Activated naive CD8-positive, alpha-beta T cell (primary cell): ENCODE measurements around the gene STAG1.
A peak's percentile ranks its signal among the peaks of the same experiment; 100 is the strongest.
"Not testable (repeated sequence)": the region's sequence is repeated elsewhere in the genome, so short reads cannot be mapped to it uniquely, and the experiment has no call there.

Experiments used
- H3K27ac Mint-ChIP-seq: one replicate; pipeline ENCODE4 v1.8.0; 2021; ENCODE audit warnings: mixed read lengths
- H3K27me3 Mint-ChIP-seq: one replicate; pipeline ENCODE4 v1.8.0; 2021; ENCODE audit warnings: mixed read lengths
- H3K36me3 Mint-ChIP-seq: one replicate; pipeline ENCODE4 v1.8.0; 2021; ENCODE audit warnings: mixed read lengths
- H3K4me1 Mint-ChIP-seq: one replicate; pipeline ENCODE4 v1.8.0; 2021; ENCODE audit warnings: low read depth, mixed read lengths
- H3K4me3 Mint-ChIP-seq: one replicate; pipeline ENCODE4 v1.8.0; 2021; ENCODE audit warnings: mild to moderate bottlenecking, mixed read lengths
- H3K9me3 Mint-ChIP-seq: one replicate; pipeline ENCODE4 v1.8.0; 2021; ENCODE audit warnings: low read depth, mixed read lengths

STAG1 gene

DNA sequence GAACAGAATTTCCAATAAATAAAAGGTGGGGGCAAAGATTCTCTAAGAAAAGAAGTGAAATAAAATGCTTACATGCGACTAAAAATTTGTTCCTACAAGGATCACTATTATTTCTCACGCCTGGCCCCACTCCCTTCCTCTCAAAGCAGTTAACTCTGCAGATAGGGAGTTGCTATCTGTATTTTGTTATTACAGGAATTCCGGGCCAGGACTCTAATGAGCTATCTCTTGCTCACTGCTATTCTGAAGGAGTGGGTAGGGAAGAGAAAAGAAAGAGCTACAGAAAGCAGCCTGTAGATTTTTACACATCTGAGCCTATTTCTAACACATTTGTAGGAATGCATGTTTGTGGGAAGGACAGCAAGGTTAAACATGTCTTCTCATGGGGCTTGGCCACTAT is 361.6 kb downstream of the STAG1 start:
- Mint-ChIP-seq H3K4me3 (no peak overlapping the region), H3K4me1 (no peaks in the 10 kb centered on the region), H3K27me3 (no peaks in the 10 kb centered on the region), H3K9me3 (no peaks in the 10 kb centered on the region), H3K36me3 (peaks cover 6% of the 10 kb centered on the region), H3K27ac (no peak overlapping the region)

DNA sequence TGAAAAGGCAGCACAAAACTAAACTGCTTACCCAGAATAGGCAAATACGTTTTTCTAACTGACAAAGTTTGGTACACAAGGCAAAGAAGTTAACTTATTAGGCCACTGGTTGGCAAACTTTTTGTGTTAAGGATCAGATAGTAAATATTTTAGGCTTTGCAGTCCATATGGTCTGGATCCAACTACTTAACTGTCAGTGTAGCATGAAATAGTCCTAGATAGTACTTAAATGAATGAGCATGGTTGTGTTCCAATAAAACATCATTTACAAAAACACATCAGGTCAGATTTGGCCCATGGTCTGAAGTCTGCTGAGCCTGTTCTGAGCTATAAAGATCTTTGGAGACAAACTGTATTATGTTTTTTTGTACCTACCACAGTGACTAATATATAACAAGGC is 365.1 kb downstream of the STAG1 start:
- peaks cover 8% of the 10 kb centered on the region for H3K36me3 Mint-ChIP-seq
- H3K4me1 Mint-ChIP-seq, result no peaks in the 10 kb centered on the region
- no peak overlapping the region for H3K4me3 Mint-ChIP-seq
- no peaks in the 10 kb centered on the region for H3K9me3 Mint-ChIP-seq
- no peak overlapping the region for H3K27ac Mint-ChIP-seq
- H3K27me3 Mint-ChIP-seq, result no peaks in the 10 kb centered on the region

DNA sequence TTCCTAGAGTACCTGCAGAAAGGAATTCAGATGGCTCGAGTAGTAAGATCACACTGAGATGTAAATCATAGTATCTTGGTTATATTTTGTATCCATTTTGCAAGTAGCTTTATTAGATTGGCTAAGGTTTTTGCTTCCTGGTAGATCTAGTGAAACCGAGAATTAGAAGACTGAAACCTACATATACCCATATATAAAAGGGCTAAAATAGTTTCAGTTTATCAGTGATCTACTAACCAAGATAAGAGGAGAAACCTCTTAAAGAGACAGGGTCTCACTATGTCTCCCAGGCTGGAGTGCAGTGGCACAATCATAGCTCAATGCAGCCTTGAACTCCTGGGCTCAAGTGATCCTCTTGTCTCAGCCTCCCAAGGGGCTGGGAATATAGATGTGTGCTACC is 366.7 kb downstream of the STAG1 start:
- Mint-ChIP-seq H3K27me3 (no peaks in the 10 kb centered on the region), H3K27ac (no peak overlapping the region), H3K4me3 (no peak overlapping the region), H3K4me1 (no peaks in the 10 kb centered on the region), H3K36me3 (peaks cover 10% of the 10 kb centered on the region), H3K9me3 (no peaks in the 10 kb centered on the region)

DNA sequence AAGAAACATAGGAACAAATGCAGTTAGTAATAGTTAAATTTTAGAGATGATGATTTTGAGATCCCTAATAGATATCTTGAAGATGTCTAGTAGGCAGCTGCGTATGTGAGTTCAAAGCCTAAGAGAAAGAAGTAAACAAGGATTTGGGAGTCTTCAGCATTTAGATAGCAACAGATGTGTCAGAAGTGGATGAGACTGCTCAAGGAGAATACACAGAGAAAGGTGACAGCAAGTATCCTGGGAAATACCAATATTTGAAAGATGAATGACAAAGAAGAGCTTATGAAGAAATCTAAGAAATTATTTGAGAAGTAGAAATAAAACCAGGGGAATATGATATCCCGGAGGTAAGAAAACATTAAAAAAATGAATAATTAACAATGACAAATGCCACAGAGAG is 371.1 kb downstream of the STAG1 start:
- Mint-ChIP-seq H3K36me3 (peaks cover 14% of the 10 kb centered on the region), H3K4me1 (no peaks in the 10 kb centered on the region), H3K27ac (no peak overlapping the region), H3K4me3 (no peak overlapping the region), H3K27me3 (no peaks in the 10 kb centered on the region), H3K9me3 (no peaks in the 10 kb centered on the region)

DNA sequence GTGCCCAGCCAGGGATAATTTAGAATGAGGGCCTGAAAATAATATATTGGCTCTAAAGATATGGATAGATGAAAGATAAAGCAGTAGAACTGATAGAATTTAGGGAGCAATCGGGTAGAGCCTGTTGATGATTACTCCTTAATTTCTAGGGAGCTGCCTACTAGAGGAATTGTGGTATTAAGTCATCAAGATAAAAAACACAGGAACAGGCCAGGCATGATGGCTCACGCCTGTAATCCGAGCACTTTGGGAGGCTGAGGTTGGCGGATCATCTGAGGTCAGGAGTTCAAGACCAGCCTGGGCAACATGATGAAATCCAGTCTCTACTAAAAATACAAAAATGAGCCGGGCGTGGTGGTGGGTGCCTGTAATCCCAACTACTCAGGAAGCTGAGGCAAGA is 371.6 kb downstream of the STAG1 start:
- Mint-ChIP-seq H3K4me1 (no peaks in the 10 kb centered on the region), H3K36me3 (peaks cover 14% of the 10 kb centered on the region), H3K27me3 (no peaks in the 10 kb centered on the region), H3K9me3 (no peaks in the 10 kb centered on the region), H3K27ac (no peak overlapping the region), H3K4me3 (no peak overlapping the region)

DNA sequence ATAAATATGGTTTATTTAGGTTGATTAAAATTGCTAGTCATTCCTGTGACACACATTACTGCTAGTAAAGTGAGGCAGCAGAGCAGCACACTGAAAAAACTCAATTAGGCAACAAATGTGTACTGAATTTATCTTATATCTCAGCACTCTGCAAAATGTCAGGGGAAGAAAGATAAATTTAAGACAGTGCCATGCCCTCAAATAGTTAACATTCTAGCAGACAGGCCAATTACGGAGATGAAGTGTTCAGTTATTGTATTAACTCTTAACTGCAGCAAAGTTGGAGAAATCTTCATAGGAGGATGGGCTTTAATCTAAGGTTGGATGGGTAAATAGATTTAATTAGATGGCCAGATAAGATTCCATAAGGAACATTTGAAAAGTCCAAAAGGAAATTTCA is 374.2 kb downstream of the STAG1 start:
- no peak overlapping the region for H3K27ac Mint-ChIP-seq
- H3K9me3 Mint-ChIP-seq, result no peaks in the 10 kb centered on the region
- H3K36me3 Mint-ChIP-seq, result peaks cover 22% of the 10 kb centered on the region
- no peaks in the 10 kb centered on the region for H3K27me3 Mint-ChIP-seq
- H3K4me3 Mint-ChIP-seq, result no peak overlapping the region
- H3K4me1 Mint-ChIP-seq, result no peaks in the 10 kb centered on the region

DNA sequence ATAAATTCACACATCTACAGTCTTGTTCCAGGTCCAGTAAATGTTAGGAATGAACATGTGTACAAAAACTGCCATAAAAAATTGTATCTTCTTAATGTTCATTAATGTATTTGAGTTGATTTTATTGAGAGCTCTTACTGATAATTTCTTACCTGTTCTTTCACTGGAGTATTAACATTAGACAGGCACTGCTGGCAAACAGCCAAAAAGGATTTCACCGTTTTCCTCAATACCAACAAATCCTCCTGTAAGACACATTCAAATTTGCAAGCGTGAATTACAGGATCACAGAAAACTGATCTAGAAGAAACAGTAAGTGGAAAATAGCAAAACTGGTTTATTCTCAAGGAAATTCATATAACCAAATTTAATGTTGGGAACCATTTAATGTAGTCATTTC is 374.7 kb downstream of the STAG1 start:
- peaks cover 20% of the 10 kb centered on the region for H3K36me3 Mint-ChIP-seq

DNA sequence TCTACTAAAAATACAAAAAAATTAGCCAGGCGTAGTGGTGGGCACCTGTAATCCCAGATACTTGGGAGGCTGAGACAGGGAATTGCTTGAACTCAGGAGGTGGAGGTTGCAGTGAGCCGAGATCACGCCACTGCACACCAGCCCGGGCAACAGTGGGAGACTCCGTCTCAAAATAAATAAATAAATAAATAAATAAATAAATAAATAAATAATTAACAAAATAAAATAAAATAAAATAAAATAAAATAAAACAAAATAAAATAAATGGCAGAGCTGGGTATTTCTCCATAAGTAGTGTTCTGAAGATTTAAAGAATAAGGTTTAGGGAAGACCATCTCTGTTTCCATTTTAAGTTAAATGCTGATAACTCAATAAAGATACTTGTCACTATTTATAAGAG is 376.4 kb downstream of the STAG1 start:
- not testable (repeated sequence) for H3K4me1 Mint-ChIP-seq, H3K9me3 Mint-ChIP-seq, H3K27ac Mint-ChIP-seq, H3K27me3 Mint-ChIP-seq, H3K4me3 Mint-ChIP-seq
- H3K36me3 Mint-ChIP-seq, result peaks cover 21% of the 10 kb centered on the region

More for the DNA sequence above, 374.7 kb downstream of the STAG1 start:
- no peaks in the 10 kb centered on the region for H3K27me3 Mint-ChIP-seq
- no peaks in the 10 kb centered on the region for H3K9me3 Mint-ChIP-seq
- no peak overlapping the region for H3K27ac Mint-ChIP-seq
- H3K4me1 Mint-ChIP-seq, result no peaks in the 10 kb centered on the region
- H3K4me3 Mint-ChIP-seq, result no peak overlapping the region

DNA sequence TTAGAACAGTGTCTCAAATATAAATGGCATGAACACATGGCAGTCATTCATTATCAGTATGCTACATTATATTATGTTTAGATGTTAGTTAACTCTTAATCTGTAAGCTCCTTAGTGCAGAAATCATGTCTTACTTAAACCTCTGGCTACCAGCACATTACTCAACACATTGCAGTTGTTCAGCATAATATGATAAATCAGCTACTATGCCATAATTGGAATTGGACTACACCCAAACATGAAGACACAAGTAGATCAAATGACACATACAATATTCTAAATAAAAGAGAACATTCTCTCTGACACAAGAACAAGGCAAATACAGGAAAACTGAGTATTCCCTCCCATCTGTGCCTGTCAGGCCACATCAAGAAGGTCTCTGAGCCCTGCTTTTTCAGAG is 385.9 kb downstream of the STAG1 start:
- peaks cover 11% of the 10 kb centered on the region for H3K36me3 Mint-ChIP-seq
- no peaks in the 10 kb centered on the region for H3K4me1 Mint-ChIP-seq
- no peaks in the 10 kb centered on the region for H3K27me3 Mint-ChIP-seq
- H3K9me3 Mint-ChIP-seq, result no peaks in the 10 kb centered on the region
- H3K4me3 Mint-ChIP-seq, result no peak overlapping the region
- no peak overlapping the region for H3K27ac Mint-ChIP-seq

DNA sequence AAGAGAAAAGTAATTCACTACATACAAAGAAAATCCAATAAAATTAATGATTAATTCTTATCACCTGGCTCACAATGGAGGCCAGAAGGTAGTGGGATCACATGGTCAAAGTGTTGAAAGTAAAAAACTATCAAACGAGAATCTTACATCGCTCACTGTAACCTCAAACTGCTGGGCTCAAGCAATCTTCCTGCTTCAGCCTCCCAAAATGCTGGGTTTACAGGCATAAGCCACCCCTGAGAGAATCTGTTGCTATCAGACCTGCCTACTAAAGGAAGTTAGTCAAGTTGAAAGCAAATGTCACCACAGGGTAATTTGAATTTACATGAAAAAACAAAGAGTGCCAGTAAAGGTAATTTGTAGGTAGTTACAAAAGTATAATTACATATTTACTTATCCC is 398.7 kb downstream of the STAG1 start:
- Mint-ChIP-seq H3K27ac (peak overlapping the region; percentile 50), H3K27me3 (no peaks in the 10 kb centered on the region), H3K36me3 (peaks cover 19% of the 10 kb centered on the region), H3K4me1 (peaks cover 5% of the 10 kb centered on the region), H3K9me3 (peaks cover 8% of the 10 kb centered on the region), H3K4me3 (no peak overlapping the region)

DNA sequence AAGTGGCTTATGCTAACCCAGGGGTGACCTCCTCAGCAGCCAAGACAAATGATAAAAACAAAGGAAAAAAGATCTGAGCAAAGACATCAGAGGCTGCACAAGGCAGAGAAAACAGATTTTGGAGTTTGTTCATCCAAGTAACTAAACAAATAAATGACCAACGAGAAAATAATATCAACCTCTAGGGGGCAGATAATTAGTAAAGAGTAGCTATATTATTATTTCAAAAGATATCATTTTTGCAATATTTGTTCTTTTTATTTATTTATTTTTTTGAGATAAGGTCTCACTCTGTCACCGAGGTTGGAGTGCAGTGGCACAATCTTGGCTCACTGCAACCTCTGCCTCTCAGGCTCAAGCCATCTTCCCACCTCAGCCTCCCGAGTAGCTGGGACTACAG is 400.3 kb downstream of the STAG1 start:
- Mint-ChIP-seq H3K4me3 (no peak overlapping the region), H3K36me3 (peaks cover 17% of the 10 kb centered on the region), H3K27me3 (no peaks in the 10 kb centered on the region), H3K9me3 (peaks cover 8% of the 10 kb centered on the region), H3K4me1 (peaks cover 5% of the 10 kb centered on the region), H3K27ac (no peak overlapping the region)

DNA sequence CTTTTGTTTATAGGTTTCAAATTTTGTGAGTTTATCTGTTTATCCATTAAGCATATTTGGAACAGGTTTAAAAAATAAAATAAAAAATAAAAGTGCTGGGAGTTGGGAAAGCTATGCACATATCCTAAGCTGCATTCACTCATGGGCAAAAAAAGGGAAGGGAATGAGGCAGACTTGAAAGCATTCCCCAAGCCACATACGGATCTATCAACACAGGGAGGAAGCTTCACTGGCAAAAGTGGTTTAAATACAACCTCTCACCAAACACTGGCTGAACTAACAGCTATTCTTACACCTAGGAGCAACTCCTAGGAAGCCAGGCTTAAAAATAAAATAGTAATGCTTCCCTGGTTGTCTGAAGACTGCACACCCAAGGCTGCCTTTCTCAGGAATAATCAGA is 400.8 kb downstream of the STAG1 start:
- Mint-ChIP-seq H3K4me3 (no peak overlapping the region), H3K36me3 (peaks cover 17% of the 10 kb centered on the region)

DNA sequence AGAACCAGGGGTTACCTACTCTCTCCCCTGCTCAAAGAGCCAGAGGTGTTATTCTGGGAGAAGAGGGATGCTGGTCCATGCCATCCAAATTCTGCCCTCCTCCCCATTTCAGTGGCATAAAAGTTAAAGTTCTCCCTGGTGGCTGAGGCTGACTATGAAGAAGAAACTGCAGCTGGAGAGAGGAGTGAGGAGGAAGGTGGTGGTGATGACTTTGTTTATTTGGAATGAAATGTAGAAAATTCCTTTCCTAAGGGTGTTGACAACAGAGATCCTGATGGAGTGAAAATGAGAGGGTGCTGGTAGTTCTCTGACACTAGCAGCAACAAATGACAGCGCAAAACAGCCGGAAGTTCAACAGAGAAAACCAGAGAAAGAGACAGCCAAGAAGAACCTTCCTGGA is 401.6 kb downstream of the STAG1 start:
- Mint-ChIP-seq H3K36me3 (peaks cover 11% of the 10 kb centered on the region), H3K27ac (no peak overlapping the region)

More for the DNA sequence above, 400.8 kb downstream of the STAG1 start:
- Mint-ChIP-seq H3K27me3 (no peaks in the 10 kb centered on the region), H3K27ac (no peak overlapping the region), H3K9me3 (peaks cover 8% of the 10 kb centered on the region), H3K4me1 (peaks cover 5% of the 10 kb centered on the region)

DNA sequence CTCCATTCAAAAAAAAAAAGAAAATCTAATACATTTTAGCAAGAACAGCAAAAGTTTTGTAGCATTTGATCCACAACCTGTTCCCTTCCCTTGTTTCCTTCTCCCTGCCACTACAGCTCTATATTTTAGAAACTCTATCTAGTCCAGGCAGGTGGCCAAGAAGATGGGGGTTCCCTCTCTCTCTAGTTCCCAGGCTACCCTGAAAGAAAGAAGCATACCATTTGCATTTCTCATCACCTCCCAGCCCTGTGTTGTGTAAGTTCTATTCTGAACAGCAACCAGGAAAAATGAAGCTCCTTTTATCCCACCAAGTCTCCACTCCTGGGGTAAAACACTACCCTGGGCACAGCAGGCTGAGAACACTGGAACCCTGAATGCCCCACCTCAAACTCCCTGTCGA is 402.0 kb downstream of the STAG1 start:
- no peaks in the 10 kb centered on the region for H3K9me3 Mint-ChIP-seq
- no peaks in the 10 kb centered on the region for H3K27me3 Mint-ChIP-seq
- H3K36me3 Mint-ChIP-seq, result peaks cover 7% of the 10 kb centered on the region
- no peak overlapping the region for H3K4me3 Mint-ChIP-seq
- peaks cover 5% of the 10 kb centered on the region for H3K4me1 Mint-ChIP-seq
- H3K27ac Mint-ChIP-seq, result peak overlapping the region; percentile 16

More for the DNA sequence above, 401.6 kb downstream of the STAG1 start:
- Mint-ChIP-seq H3K4me1 (peaks cover 5% of the 10 kb centered on the region), H3K27me3 (no peaks in the 10 kb centered on the region), H3K9me3 (peaks cover 2% of the 10 kb centered on the region), H3K4me3 (no peak overlapping the region)

DNA sequence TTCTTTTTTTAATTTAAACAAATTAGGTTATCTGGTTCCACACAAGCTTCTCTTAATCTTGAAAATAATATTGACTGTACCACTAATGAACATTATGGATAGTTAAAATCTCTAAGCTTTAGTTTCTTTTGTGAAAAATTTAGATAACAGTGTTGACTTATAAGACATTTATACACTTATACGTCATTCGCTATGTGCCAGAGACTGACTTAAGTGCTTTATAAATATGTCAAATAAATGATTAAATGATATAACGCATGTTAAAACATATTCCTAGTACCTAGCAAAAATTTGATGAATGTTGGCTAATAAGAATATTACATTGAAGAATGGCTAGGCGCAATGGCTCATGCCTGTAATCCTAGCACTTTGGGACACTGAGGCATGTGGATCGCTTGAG is 405.7 kb downstream of the STAG1 start:
- H3K9me3 Mint-ChIP-seq, result no peaks in the 10 kb centered on the region
- H3K4me1 Mint-ChIP-seq, result no peaks in the 10 kb centered on the region
- no peak overlapping the region for H3K4me3 Mint-ChIP-seq
- peaks cover 2% of the 10 kb centered on the region for H3K36me3 Mint-ChIP-seq
- H3K27ac Mint-ChIP-seq, result no peak overlapping the region
- no peaks in the 10 kb centered on the region for H3K27me3 Mint-ChIP-seq

DNA sequence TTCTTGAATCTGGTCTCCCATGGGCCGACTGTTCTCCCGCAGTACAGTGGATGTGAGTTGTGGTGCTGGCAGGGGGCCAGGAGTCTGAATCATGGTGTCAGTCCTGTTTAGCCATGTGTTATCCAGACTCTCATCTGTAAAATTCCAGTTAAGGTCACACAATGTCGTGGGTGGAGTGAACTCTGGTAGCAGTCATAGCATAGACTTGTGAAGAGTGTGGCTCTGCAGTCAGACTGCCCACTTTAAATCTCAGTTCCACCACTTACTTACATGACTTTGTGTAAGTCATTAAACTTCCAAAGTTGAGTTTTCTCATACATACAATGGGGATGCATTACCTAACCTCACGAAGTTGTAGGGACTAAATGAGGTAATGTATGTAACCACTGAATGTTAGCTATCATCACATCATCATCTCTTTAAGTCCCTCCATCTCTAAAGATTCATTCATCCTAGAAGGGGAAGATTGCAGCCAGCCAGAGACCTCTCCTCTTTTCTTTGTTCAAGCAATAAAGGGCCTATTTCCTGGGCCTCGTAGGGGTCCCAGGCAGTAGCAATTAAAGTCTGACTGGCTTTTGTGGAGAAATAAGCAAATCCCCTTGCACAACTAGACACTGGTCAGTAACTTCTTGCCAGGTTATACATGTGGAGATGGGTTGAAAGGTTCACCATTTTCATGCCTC is 408.2 kb downstream of the STAG1 start:
- H3K36me3 Mint-ChIP-seq, result peaks cover 12% of the 10 kb centered on the region
- no peak overlapping the region for H3K27ac Mint-ChIP-seq
- H3K4me3 Mint-ChIP-seq, result no peak overlapping the region

More for the DNA sequence above, 408.2 kb downstream of the STAG1 start:
- Mint-ChIP-seq H3K4me1 (no peaks in the 10 kb centered on the region), H3K27me3 (no peaks in the 10 kb centered on the region), H3K9me3 (no peaks in the 10 kb centered on the region)
